ENCODE data around the gene PAGR1. TPM values are rescaled to one million over a fixed set of nuclear protein-coding genes. Genes with fewer than 3 reads are reported as not detected.
"Not testable (repeated sequence)": the region's sequence is repeated elsewhere in the genome, so short reads cannot be mapped to it uniquely, and the experiment has no call there.

Gene PAGR1
- total and polyA plus RNA-seq, 7 donors, result 9.4 to 36.8 (median 14.2) TPM

- 6 to 7% (median 7%) methylated on average over 37 to 38 of the region's 38 CpGs for WGBS, 3 donors
- intact Hi-C loops (cut with DNase I), result loop anchor here (2.0 to 10.0 kb wide), 3 partner anchors 32 to 80 kb away; partner anchors contain the start of genes C16orf54 (in 1 of the 2) and PAGR1 (in 1 of the 2)
- DNase-seq, result peak; percentile 80 to 88
- no peaks in the 10 kb centered on the region for H3K9me3 ChIP-seq
- no peaks in the 10 kb centered on the region for H3K27me3 ChIP-seq (ENCODE audit: insufficient read depth in 3 of 3, low read length in 2 of 3)
- peak; percentile 83 to 93 (median 92) for ATAC-seq
- peak overlapping the region; percentile 57 for H3K4me3 ChIP-seq
- H3K4me1 ChIP-seq, result peaks cover 11% of the 10 kb centered on the region
- TF ChIP-seq, protein P1, sequence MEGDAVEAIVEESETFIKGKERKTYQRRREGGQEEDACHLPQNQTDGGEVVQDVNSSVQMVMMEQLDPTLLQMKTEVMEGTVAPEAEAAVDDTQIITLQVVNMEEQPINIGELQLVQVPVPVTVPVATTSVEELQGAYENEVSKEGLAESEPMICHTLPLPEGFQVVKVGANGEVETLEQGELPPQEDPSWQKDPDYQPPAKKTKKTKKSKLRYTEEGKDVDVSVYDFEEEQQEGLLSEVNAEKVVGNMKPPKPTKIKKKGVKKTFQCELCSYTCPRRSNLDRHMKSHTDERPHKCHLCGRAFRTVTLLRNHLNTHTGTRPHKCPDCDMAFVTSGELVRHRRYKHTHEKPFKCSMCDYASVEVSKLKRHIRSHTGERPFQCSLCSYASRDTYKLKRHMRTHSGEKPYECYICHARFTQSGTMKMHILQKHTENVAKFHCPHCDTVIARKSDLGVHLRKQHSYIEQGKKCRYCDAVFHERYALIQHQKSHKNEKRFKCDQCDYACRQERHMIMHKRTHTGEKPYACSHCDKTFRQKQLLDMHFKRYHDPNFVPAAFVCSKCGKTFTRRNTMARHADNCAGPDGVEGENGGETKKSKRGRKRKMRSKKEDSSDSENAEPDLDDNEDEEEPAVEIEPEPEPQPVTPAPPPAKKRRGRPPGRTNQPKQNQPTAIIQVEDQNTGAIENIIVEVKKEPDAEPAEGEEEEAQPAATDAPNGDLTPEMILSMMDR (IDR thresholded peaks at IDR 0.05), result peak; percentile 85
- no peaks in the 10 kb centered on the region for H3K36me3 ChIP-seq (ENCODE audit: insufficient read depth in 1 of 2, low read depth in 1 of 2)
- H3K27ac ChIP-seq, result no peak overlapping the region
Measured at GRCh38 chr16:29784901-29785500, 31.0 kb upstream of the PAGR1 start.

DNA sequence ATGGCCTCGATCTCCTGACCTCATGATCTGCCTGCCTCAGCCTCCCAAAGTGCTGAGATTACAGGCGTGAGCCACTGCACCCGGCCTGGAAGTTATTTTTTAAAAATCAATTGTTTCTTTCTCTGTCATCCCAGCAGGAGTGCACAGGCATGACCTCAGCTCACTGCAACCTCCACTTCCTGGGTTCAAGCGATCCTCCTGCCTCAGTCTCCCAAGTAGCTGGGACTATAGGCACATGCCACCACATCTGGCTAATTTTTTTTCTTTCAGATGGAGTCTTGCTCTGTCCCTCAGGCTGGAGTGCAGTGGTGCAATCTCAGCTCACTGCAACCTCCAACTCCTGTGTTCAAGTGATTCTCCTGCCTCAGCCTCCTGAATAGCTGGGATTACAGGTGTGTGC, 28.8 kb upstream of the PAGR1 start:
- H3K4me3 ChIP-seq; ATAC-seq; H3K27me3 ChIP-seq (ENCODE audit: insufficient read depth in 3 of 3, low read length in 2 of 3); DNase-seq; H3K9me3 ChIP-seq; H3K36me3 ChIP-seq (ENCODE audit: insufficient read depth in 1 of 2, low read depth in 1 of 2); H3K27ac ChIP-seq: not testable (repeated sequence)
- WGBS, 3 donors, result 84 to 90% (median 88%) methylated on average over 4 of the region's 4 CpGs
- intact Hi-C loops (cut with DNase I), result loop anchor here in 1 of 2 donors (10.0 kb wide), 1 partner anchor 82 kb away; no protein-coding TSS in a partner anchor
- H3K4me1 ChIP-seq, result peaks cover 21% of the 10 kb centered on the region

DNA sequence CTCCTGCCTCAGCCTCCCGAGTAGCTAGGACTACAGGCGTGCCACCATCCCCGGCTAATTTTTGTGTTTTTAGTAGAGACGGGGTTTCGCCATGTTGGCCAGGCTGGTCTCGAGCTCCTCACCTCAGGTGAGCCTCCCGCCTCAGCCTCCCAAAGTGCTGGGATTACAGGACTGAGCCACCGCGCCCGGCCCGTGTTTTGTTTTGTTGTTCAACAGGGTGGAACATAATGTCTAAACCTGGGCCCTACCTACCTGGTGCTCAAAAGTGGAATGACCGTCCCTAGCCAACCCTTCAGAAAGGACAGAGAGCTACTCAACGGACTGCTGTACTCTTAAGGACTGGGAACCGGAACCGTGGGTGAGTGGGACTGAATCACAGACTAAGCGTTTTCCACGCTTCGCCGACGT, 26.2 kb upstream of the PAGR1 start:
- Histone ChIP-seq H3K27ac (peak overlapping the region; percentile 91), H3K9me3 (no peaks in the 10 kb centered on the region), H3K27me3 (ENCODE audit: insufficient read depth in 3 of 3, low read length in 2 of 3) (no peaks in the 10 kb centered on the region), H3K4me1 (peaks cover 20% of the 10 kb centered on the region), H3K4me3 (peak overlapping the region; percentile 83), H3K36me3 (ENCODE audit: insufficient read depth in 1 of 2, low read depth in 1 of 2) (no peaks in the 10 kb centered on the region)
- TF ChIP-seq, protein P1 (IDR thresholded peaks at IDR 0.05), result no peak
- intact Hi-C loops (cut with DNase I), result loop anchor here (5.0 to 10.0 kb wide), 2 partner anchors 85 to 213 kb away; no protein-coding TSS in a partner anchor
- WGBS, 3 donors, result 51 to 56% (median 52%) methylated on average over 20 of the region's 20 CpGs
- DNase-seq (no peak), ATAC-seq (no peak)

- intact Hi-C loops (cut with DNase I), result loop anchor here in 1 of 2 donors (5.0 kb wide), 1 partner anchor 212 kb away; no protein-coding TSS in a partner anchor
- ATAC-seq (peak; percentile 99 to 100 (median 99)), DNase-seq (peak; percentile 99 to 100)
- H3K4me1 ChIP-seq, result peaks cover 18% of the 10 kb centered on the region
- peak within 1 kb of the TSS; percentile 91 for H3K27ac ChIP-seq
- TF ChIP-seq, protein P1 (IDR thresholded peaks at IDR 0.05), result peak; percentile 68
- H3K4me3 ChIP-seq, result peak within 1 kb of the TSS; percentile 83
- H3K9me3 ChIP-seq, result no peaks in the 10 kb centered on the region
- H3K27me3 ChIP-seq (ENCODE audit: insufficient read depth in 3 of 3, low read length in 2 of 3), result no peaks in the 10 kb centered on the region
- H3K36me3 ChIP-seq (ENCODE audit: insufficient read depth in 1 of 2, low read depth in 1 of 2), result no peaks in the 10 kb centered on the region
- WGBS, 3 donors, result 0 to 1% (median 0%) methylated on average over 54 to 67 of the region's 67 CpGs
Measured at GRCh38 chr16:29790183-29790948, 25.6 kb upstream of the PAGR1 start, which contains the start of gene KIF22. KIF22 (plus strand) TSS chr16:29790751; CDS start chr16:29790760, 9 bp downstream.

Data from psoas muscle (tissue), 8 donors.